MCF 10A (cell line): ENCODE data around the gene ARHGAP44. TPM values are rescaled to one million over a fixed set of nuclear protein-coding genes. Genes with fewer than 3 reads are reported as not detected.

ENCODE experiments used
- BruUV-seq: library from RNA; stranded (reverse); fragments of 400-500 nt; replicated peaks from 2 replicates; lab custom pipeline; 2021; lab: Mats Ljungman, UMichigan
- CTCF ChIA-PET: fragments of 300-600 bp; sonication (Branson Sonifier 250); formaldehyde crosslinking; extraction: SDS; loops from one replicate; lab custom pipeline; 2021; ENCODE audit warnings: antibody characterized with exemption, inconsistent platforms; lab: Yijun Ruan, JAX
- POLR2A ChIA-PET: fragments of 300-600, 350-650 bp; sonication (Branson Sonifier 250); formaldehyde crosslinking; extraction: SDS; loops from one replicate; lab custom pipeline; 2020; ENCODE audit warnings: antibody characterized with exemption, inconsistent platforms; lab: Yijun Ruan, JAX
- DNase-seq: peaks from one replicate; pipeline ENCODE4 v3.0.0-alpha.2; 2018; ENCODE audit not compliant: unreplicated experiment
- H3K27ac Mint-ChIP-seq: one replicate; pipeline ENCODE4 v1.8.0; 2022; ENCODE audit warnings: mild to moderate bottlenecking, low read depth, mixed read lengths; ENCODE audit not compliant: unreplicated experiment
- H3K27me3 Mint-ChIP-seq: one replicate; pipeline ENCODE4 v1.8.0; 2022; ENCODE audit warnings: mixed read lengths; ENCODE audit not compliant: insufficient read depth, unreplicated experiment
- H3K36me3 Mint-ChIP-seq: one replicate; pipeline ENCODE4 v1.8.0; 2022; ENCODE audit warnings: mild to moderate bottlenecking, moderate library complexity, mixed read lengths; ENCODE audit not compliant: insufficient read depth, unreplicated experiment
- H3K4me1 Mint-ChIP-seq: one replicate; pipeline ENCODE4 v1.8.0; 2022; ENCODE audit warnings: mixed read lengths; ENCODE audit not compliant: insufficient read depth, unreplicated experiment
- H3K4me3 Mint-ChIP-seq: one replicate; pipeline ENCODE4 v1.8.0; 2022; ENCODE audit warnings: mild to moderate bottlenecking, moderate library complexity, mixed read lengths; ENCODE audit not compliant: unreplicated experiment
- H3K9me3 Mint-ChIP-seq: one replicate; pipeline ENCODE4 v1.8.0; 2022; ENCODE audit warnings: mixed read lengths; ENCODE audit not compliant: unreplicated experiment
- CTCF ChIP-seq: fragments of 200-600 bp; IDR thresholded peaks from one replicate; pipeline ENCODE4 v1.8.0; 2022; ENCODE audit warnings: antibody characterized with exemption, mild to moderate bottlenecking; ENCODE audit not compliant: unreplicated experiment
- intact Hi-C: fragments of 100-400 bp; cut with micrococcal nuclease; formaldehyde crosslinking; loops from 2 replicates; pipeline ENCODE4 v1.14.1; 2022
- total RNA-seq: library from RNA; stranded (reverse); gene quantifications from 2 replicates; pipeline ENCODE4 v1.2.3, GENCODE V29; 2022

The ARHGAP44 gene
- total RNA-seq, 1 experiment from 2014 or later, result 1.3 TPM

GRCh38 chr17:12789075-12789480, 220 bp upstream of the ARHGAP44 start:
- no peak for DNase-seq
- BruUV-seq, result no TSS peak
- Mint-ChIP-seq H3K4me3 (no peak overlapping the region), H3K4me1 (no peaks in the 10 kb centered on the region), H3K27ac (no peak overlapping the region), H3K9me3 (peaks cover 6% of the 10 kb centered on the region), H3K36me3 (no peaks in the 10 kb centered on the region), H3K27me3 (peaks cover 21% of the 10 kb centered on the region)
- no peak for TF ChIP-seq CTCF
- ChIA-PET CTCF (no interaction called here), POLR2A (no interaction called here)
- intact Hi-C loops, result no loop called here

GRCh38 chr17:12790249-12791106, 1.2 kb downstream of the ARHGAP44 start:
- Mint-ChIP-seq H3K4me1 (no peaks in the 10 kb centered on the region), H3K27ac (no peak overlapping the region), H3K36me3 (no peaks in the 10 kb centered on the region), H3K9me3 (peaks cover 3% of the 10 kb centered on the region), H3K27me3 (peaks cover 16% of the 10 kb centered on the region), H3K4me3 (peak overlapping the region; percentile 17)
- no peak for DNase-seq
- intact Hi-C loops, result no loop called here
- ChIA-PET CTCF (interaction anchor here (0.6 kb wide), 1 partner anchor 49 kb away, joined by 3 read pairs; no protein-coding TSS in a partner anchor), POLR2A (no interaction called here)
- no TSS peak for BruUV-seq
- TF ChIP-seq CTCF, result no peak

GRCh38 chr17:12794919-12795532, 5.7 kb downstream of the ARHGAP44 start:
- POLR2A ChIA-PET, result no interaction called here
- no TSS peak for BruUV-seq
- H3K36me3 Mint-ChIP-seq, result no peaks in the 10 kb centered on the region
- no peak for DNase-seq
- H3K9me3 Mint-ChIP-seq, result peaks cover 9% of the 10 kb centered on the region
- CTCF ChIA-PET, result interaction anchor here (0.7 kb wide), 2 partner anchors 62 to 1919 kb away, joined by 4 read pairs; no protein-coding TSS in a partner anchor
- H3K4me1 Mint-ChIP-seq, result no peaks in the 10 kb centered on the region
- H3K27ac Mint-ChIP-seq, result no peak overlapping the region
- intact Hi-C loops, result no loop called here
- no peak overlapping the region for H3K4me3 Mint-ChIP-seq
- no peak for TF ChIP-seq CTCF
- no peaks in the 10 kb centered on the region for H3K27me3 Mint-ChIP-seq

GRCh38 chr17:12800855-12801365, 11.6 kb downstream of the ARHGAP44 start:
- H3K4me1 Mint-ChIP-seq, result no peaks in the 10 kb centered on the region
- H3K4me3 Mint-ChIP-seq, result no peak overlapping the region
- ChIA-PET CTCF (no interaction called here), POLR2A (interaction anchor here (0.7 kb wide), 1 partner anchor 13 kb away, joined by 3 read pairs; no protein-coding TSS in a partner anchor)
- peaks cover 9% of the 10 kb centered on the region for H3K9me3 Mint-ChIP-seq
- intact Hi-C loops, result no loop called here
- no peaks in the 10 kb centered on the region for H3K27me3 Mint-ChIP-seq
- TF ChIP-seq CTCF, result no peak
- no TSS peak for BruUV-seq
- no peak overlapping the region for H3K27ac Mint-ChIP-seq
- no peaks in the 10 kb centered on the region for H3K36me3 Mint-ChIP-seq
- no peak for DNase-seq
